ENCODE results near the gene SPRYD3.

DNA sequence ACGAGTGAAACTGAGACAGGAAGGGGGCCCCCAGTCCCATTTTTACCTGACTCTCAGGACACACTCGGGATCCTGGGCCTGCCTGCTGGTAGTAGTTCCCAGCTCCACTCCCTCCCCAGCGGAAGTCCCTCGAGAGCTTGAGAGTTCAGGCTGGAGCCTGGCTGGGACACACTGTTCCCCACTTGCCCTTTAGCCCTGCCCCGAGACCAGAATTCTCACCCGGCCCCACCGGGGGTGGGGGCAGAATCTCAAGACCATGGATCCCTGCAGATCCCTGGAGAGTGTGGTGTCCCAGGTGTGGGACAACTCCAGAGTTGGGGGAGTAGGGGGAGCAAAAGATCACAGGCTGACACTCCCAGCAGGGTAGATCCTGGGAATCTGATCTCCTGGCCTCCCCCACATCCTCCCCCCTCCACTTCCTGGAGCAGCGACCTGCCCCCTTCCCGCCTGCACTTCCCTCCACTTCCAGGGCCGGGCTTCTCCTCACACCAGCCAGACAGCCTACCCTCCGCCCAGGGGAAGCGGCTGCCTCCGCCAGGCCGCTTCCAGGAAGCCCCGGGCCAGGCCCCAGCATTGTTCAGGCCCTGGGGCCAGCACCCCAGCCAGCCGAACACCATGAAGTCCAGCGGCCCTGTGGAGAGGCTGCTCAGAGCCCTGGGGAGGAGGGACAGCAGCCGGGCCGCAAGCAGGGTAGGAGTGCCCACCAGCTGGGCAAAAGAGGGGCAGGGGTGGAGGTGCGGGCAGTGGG lies 29.4 kb downstream of the SPRYD3 start, which contains the start of gene TNS2:
- TF ChIP-seq, protein P1, sequence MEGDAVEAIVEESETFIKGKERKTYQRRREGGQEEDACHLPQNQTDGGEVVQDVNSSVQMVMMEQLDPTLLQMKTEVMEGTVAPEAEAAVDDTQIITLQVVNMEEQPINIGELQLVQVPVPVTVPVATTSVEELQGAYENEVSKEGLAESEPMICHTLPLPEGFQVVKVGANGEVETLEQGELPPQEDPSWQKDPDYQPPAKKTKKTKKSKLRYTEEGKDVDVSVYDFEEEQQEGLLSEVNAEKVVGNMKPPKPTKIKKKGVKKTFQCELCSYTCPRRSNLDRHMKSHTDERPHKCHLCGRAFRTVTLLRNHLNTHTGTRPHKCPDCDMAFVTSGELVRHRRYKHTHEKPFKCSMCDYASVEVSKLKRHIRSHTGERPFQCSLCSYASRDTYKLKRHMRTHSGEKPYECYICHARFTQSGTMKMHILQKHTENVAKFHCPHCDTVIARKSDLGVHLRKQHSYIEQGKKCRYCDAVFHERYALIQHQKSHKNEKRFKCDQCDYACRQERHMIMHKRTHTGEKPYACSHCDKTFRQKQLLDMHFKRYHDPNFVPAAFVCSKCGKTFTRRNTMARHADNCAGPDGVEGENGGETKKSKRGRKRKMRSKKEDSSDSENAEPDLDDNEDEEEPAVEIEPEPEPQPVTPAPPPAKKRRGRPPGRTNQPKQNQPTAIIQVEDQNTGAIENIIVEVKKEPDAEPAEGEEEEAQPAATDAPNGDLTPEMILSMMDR (IDR thresholded peaks at IDR 0.05) = no peak
- peak in 1 of 2 donors; percentile 75 for TF ChIP-seq POLR2A (IDR thresholded peaks at IDR 0.05)

All from heart left ventricle (tissue), 13 donors.